Stimulated activated CD8-positive, alpha-beta memory T cell treated with anti-CD3 and anti-CD28 coated beads, Interleukin-12 subunit alpha, Interleukin-12 subunit beta, amount 100 ng/mL, for 24 hours (primary cell): ENCODE results near the gene CPNE8.

Source experiments
- DNase-seq: peaks from one replicate; pipeline ENCODE4 v3.0.0-alpha.2; 2020; ENCODE audit errors: extremely low read depth

Gene CPNE8

GRCh38 chr12:38728894-38729293, 176.5 kb downstream of the CPNE8 start:
- no peak for DNase-seq

GRCh38 chr12:38721611-38722252, 183.7 kb downstream of the CPNE8 start:
- no peak for DNase-seq

- no peak for DNase-seq
Observed at GRCh38 chr12:38720661-38721060, 184.7 kb downstream of the CPNE8 start.

GRCh38 chr12:38713294-38713693, 192.1 kb downstream of the CPNE8 start:
- DNase-seq = no peak

- no peak for DNase-seq
Observed at GRCh38 chr12:38711054-38711453, 194.3 kb downstream of the CPNE8 start.

- DNase-seq = no peak
Observed at GRCh38 chr12:38708466-38708865, 196.9 kb downstream of the CPNE8 start.

GRCh38 chr12:38707648-38708047, 197.7 kb downstream of the CPNE8 start:
- DNase-seq = no peak

GRCh38 chr12:38697289-38697688, 208.1 kb downstream of the CPNE8 start:
- no peak for DNase-seq

GRCh38 chr12:38695057-38695456, 210.3 kb downstream of the CPNE8 start:
- DNase-seq = no peak

GRCh38 chr12:38691164-38691563, 214.2 kb downstream of the CPNE8 start:
- DNase-seq = no peak

- DNase-seq = no peak
Observed at GRCh38 chr12:38690646-38691045, 214.7 kb downstream of the CPNE8 start.

- no peak for DNase-seq
Observed at GRCh38 chr12:38689704-38690103, 215.7 kb downstream of the CPNE8 start.

- DNase-seq = no peak
Observed at GRCh38 chr12:38689195-38689594, 216.2 kb downstream of the CPNE8 start.

- no peak for DNase-seq
Observed at GRCh38 chr12:38682521-38682920, 222.9 kb downstream of the CPNE8 start.

GRCh38 chr12:38669530-38669929, 235.9 kb downstream of the CPNE8 start:
- no peak for DNase-seq

GRCh38 chr12:38669081-38669480, 236.3 kb downstream of the CPNE8 start:
- no peak for DNase-seq

GRCh38 chr12:38666425-38666824, 239.0 kb downstream of the CPNE8 start:
- no peak for DNase-seq

GRCh38 chr12:38664661-38665269, 240.6 kb downstream of the CPNE8 start:
- no peak for DNase-seq

- DNase-seq = no peak
Observed at GRCh38 chr12:38662829-38663228, 242.6 kb downstream of the CPNE8 start.

- no peak for DNase-seq
Observed at GRCh38 chr12:38653650-38654049, 251.7 kb downstream of the CPNE8 start.

- no peak for DNase-seq
Observed at GRCh38 chr12:38648813-38649212, 256.6 kb downstream of the CPNE8 start.

GRCh38 chr12:38646146-38646545, 259.2 kb downstream of the CPNE8 start:
- DNase-seq = no peak

GRCh38 chr12:38639625-38640024, 265.8 kb downstream of the CPNE8 start:
- no peak for DNase-seq

GRCh38 chr12:38638401-38638800, 267.0 kb downstream of the CPNE8 start:
- DNase-seq = no peak
